ENCODE data around the gene HABP4. TPM values are rescaled to one million over a fixed set of nuclear protein-coding genes. Genes with fewer than 3 reads are reported as not detected.

Gene HABP4
- polyA plus RNA-seq, 1 donor = 19.3 TPM

DNA sequence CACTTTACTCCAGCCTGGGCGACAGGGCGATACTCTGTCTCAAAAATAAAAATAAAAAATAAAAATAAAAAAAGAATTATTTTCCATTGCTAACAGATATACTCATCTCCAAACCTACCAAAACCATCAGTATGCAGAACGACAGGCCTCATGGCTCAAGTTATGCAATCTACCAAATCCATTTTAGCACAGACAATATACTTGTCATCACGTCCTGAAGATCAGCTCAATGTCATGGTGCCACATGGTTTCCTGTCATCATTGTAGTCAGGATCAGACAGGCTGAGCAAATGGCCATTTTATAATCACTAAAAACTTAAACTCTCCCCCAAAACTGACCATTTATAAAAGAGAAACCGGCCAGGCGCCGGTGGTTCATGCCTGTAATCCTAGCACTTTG lies 69.1 kb downstream of the HABP4 start:
- DNase-seq = no peak

DNA sequence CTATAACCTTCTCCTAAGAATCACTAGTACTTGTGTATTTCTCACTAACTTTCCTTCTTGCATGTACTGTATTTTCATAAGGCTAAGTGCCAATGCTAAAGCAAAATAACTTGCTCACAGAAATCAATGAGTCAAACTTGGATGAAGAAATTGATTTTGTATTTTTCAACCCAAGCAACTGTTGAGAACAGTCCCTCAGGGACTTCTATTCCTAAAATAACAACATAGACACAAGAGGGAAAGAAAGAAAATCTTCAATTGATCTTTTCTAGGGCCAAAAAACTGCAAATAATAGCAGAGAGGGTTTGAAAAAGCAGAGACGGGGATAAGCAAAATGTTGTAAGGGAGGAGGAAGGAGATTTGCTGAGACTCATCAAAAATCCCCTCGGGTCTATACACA lies 69.8 kb downstream of the HABP4 start:
- DNase-seq = no peak

- DNase-seq = no peak
These were observed 72.4 kb downstream of the HABP4 start for GRCh38 chr9:96522366-96522765.

DNA sequence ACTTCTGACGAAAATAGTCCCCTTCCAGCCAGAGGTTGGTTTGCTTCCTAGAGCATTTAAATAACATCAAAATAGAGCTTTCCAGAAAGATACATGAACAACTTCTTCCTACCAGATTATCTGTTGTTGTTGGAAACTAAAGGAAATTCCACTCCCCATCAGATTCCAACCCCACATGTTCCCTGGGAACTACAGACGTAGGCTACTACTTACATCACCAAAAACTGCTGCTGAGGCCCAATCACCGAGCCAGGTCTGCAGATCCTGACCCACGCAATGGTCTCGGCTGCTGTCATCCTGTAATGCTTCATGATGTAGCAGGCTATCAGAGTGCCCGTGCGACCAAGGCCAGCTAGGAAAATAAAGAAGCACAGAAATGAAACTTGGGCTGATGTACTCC lies 73.4 kb downstream of the HABP4 start:
- DNase-seq = no peak

DNA sequence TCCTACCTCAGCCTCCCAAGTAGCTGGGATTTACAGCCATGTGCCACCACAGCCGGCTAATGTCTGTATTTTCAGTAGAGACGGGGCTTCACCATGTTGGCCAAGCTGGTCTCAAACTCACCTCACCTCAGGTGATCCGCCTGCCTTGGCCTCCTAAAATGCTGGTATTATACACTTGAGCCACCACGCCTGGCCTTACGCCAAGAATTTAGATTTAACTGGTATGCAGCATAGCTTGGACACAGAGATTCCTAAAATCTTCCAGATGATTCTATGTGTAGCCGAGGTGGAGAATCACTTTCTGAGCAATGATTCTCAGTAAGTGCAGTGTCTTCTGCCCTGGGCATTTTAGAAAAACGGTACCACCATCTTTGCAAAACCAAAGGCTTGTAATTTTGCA lies 74.1 kb downstream of the HABP4 start:
- DNase-seq = no peak

DNA sequence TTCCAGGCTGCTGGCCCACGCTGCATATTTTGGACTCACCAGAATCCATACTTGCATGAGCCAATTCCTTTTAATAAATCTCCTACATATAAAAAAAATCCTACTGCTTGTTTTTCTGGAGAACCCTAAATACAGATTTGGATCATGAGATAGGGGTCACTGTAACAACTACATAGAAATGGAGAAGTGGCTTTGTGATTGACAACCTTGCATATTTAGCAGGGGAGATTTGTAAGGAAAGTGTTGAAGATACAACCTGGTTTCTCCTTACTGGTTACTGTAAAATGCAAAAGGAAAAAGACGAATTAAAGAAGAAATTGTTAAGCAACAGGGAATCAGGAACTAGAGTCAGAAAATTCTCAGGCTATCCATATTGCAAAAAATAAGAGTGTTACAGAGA lies 74.8 kb downstream of the HABP4 start:
- no peak for DNase-seq

DNA sequence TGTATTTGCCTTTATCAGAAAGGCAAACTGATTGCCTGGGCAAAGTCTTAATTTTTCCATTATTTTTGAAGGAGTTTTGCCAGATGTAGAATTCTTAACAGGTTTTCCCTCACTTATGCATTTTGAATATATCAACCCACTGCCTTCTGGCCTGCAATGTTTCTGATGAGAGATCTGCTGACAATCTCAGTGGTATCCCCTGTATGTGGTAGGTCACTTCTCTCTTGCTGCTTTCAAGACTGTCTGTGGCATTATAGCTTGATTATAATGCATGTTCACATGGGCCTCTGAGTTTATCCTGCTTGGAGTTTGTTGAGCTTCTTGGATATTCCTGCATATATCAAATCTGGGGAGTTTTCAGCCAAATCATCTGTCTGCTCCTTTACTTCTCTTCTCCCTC lies 82.2 kb downstream of the HABP4 start:
- DNase-seq = no peak

- no peak for DNase-seq
These were observed 90.1 kb downstream of the HABP4 start for GRCh38 chr9:96540106-96540505.

Other genes with a start within 250 kb of the HABP4 start
- gene HSD17B3, start 148.0 kb upstream of the HABP4 start, polyA plus RNA-seq (ENCODE audit: insufficient read length) = 1.4 TPM
- 40.0 TPM for gene SLC35D2, start 66.5 kb upstream of the HABP4 start, polyA plus RNA-seq (ENCODE audit: insufficient read length)
- 12.7 TPM for gene ZNF367, start 31.8 kb upstream of the HABP4 start, polyA plus RNA-seq (ENCODE audit: insufficient read length)
- gene CDC14B, start 169.7 kb downstream of the HABP4 start, polyA plus RNA-seq (ENCODE audit: insufficient read length) = 34.3 TPM
- 6.3 TPM for gene PRXL2C, start 205.1 kb downstream of the HABP4 start, polyA plus RNA-seq (ENCODE audit: insufficient read length)